ENCODE measurements around the gene UBALD1. TPM values are rescaled to one million over a fixed set of nuclear protein-coding genes. Genes with fewer than 3 reads are reported as not detected.

Gene UBALD1
- total RNA-seq, 1 experiment from 2014 or later: 58.4 TPM

GRCh38 chr16:4599545-4599944 lies 15.1 kb downstream of the UBALD1 start:
- CTCF ChIA-PET: no interaction called here
- POLR2A ChIA-PET (ENCODE audit: unreplicated experiment): no interaction called here

DNA sequence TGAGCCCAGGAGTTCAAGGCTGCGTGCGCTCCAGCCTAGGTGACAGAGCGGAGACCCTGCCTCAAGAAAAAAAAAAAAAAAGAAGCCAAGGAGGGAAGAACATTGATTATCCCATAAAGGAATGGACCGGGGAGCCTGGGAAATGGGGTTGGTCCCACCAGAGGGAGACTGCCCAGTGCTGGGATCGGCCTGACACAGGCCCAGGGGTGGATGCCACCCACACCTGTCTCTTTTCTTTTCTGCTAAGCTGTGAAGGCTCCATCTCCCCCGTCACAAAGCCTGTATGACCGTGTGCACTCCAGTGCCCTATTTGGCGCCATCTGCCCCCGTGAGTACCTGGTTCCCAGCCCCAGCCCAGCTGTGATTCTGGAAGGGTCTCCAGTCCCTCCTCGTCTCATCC lies 15.7 kb downstream of the UBALD1 start:
- no peaks in the 10 kb centered on the region for H3K79me2 ChIP-seq (ENCODE audit: low read depth)
- no peak for DNase-seq
- BruUV-seq (replicated peaks): no TSS peak
- H3K4me2 ChIP-seq: no peak overlapping the region
- peaks cover 54% of the 10 kb centered on the region for H3K27me3 ChIP-seq (ENCODE audit: insufficient read depth, low read depth)
- H3F3A ChIP-seq (ENCODE audit: insufficient read depth, low read depth): 0 out of 2 replicates have a peak, but pooled peaks cover 4% of the 10 kb centered on the region
- ChIA-PET CTCF (interaction anchor here (0.7 kb wide), 1 partner anchor 112 kb away, joined by 14 read pairs; no protein-coding TSS in a partner anchor), POLR2A (ENCODE audit: unreplicated experiment) (no interaction called here)
- no peaks in the 10 kb centered on the region for H3K9me2 ChIP-seq (ENCODE audit: insufficient read depth)
- H4K20me1 ChIP-seq (ENCODE audit: insufficient read depth): no peaks in the 10 kb centered on the region
- no peak overlapping the region for H2AFZ ChIP-seq
- H3K4me3 ChIP-seq: no peak overlapping the region
- no peaks in the 10 kb centered on the region for H3K9me3 ChIP-seq (ENCODE audit: insufficient read depth, low read depth)
- H3K27ac ChIP-seq: no peak overlapping the region
- H3K4me1 ChIP-seq (replicated peaks; ENCODE audit: insufficient read depth): no peaks in the 10 kb centered on the region
- intact Hi-C loops (cut with micrococcal nuclease; ENCODE audit: unreplicated experiment): no loop called here
- H3K36me3 ChIP-seq (ENCODE audit: low read depth): no peaks in the 10 kb centered on the region
- TF ChIP-seq CTCF (conservative IDR thresholded peaks at IDR 0.05): no peak

More at GRCh38 chr16:4599545-4599944, 15.1 kb downstream of the UBALD1 start:
- intact Hi-C loops (cut with micrococcal nuclease; ENCODE audit: unreplicated experiment): no loop called here
- Histone ChIP-seq H3K27me3 (ENCODE audit: insufficient read depth, low read depth) (peaks cover 49% of the 10 kb centered on the region), H3K4me2 (no peak overlapping the region), H3K36me3 (ENCODE audit: low read depth) (no peaks in the 10 kb centered on the region), H2AFZ (no peak overlapping the region), H4K20me1 (ENCODE audit: insufficient read depth) (no peaks in the 10 kb centered on the region), H3K9me2 (ENCODE audit: insufficient read depth) (no peaks in the 10 kb centered on the region), H3K4me1 (replicated peaks; ENCODE audit: insufficient read depth) (no peaks in the 10 kb centered on the region), H3K27ac (no peak overlapping the region), H3K4me3 (no peak overlapping the region), H3F3A (ENCODE audit: insufficient read depth, low read depth) (0 out of 2 replicates have a peak, but pooled peaks cover 4% of the 10 kb centered on the region), H3K9me3 (ENCODE audit: insufficient read depth, low read depth) (no peaks in the 10 kb centered on the region), H3K79me2 (ENCODE audit: low read depth) (no peaks in the 10 kb centered on the region)
- no peak for TF ChIP-seq EZH2 (IDR thresholded peaks at IDR 0.05; ENCODE audit: low read depth)
- no peak for TF ChIP-seq CTCF (conservative IDR thresholded peaks at IDR 0.05)
- no TSS peak for BruUV-seq (replicated peaks)
- DNase-seq: no peak

- H3K9me2 ChIP-seq (ENCODE audit: insufficient read depth): no peaks in the 10 kb centered on the region
- ChIA-PET CTCF (interaction anchor here (0.7 kb wide), 1 partner anchor 9 kb away, joined by 3 read pairs; no protein-coding TSS in a partner anchor), POLR2A (ENCODE audit: unreplicated experiment) (interaction anchor here (0.6 kb wide), 1 partner anchor 19 kb away, joined by 6 read pairs; no protein-coding TSS in a partner anchor)
These were observed 17.5 kb downstream of the UBALD1 start for GRCh38 chr16:4597174-4597573.

More at GRCh38 chr16:4597174-4597573, 17.5 kb downstream of the UBALD1 start:
- H2AFZ ChIP-seq: no peak overlapping the region
- H3K36me3 ChIP-seq (ENCODE audit: low read depth): no peaks in the 10 kb centered on the region
- H3K27ac ChIP-seq: no peak overlapping the region
- no peak for TF ChIP-seq EZH2 (IDR thresholded peaks at IDR 0.05; ENCODE audit: low read depth)
- no peak for TF ChIP-seq CTCF (conservative IDR thresholded peaks at IDR 0.05)
- no peak overlapping the region for H3K4me2 ChIP-seq
- H3K9me3 ChIP-seq (ENCODE audit: insufficient read depth, low read depth): no peaks in the 10 kb centered on the region
- peaks cover 60% of the 10 kb centered on the region for H3K27me3 ChIP-seq (ENCODE audit: insufficient read depth, low read depth)
- no peaks in the 10 kb centered on the region for H3K4me1 ChIP-seq (replicated peaks; ENCODE audit: insufficient read depth)
- BruUV-seq (replicated peaks): no TSS peak
- no peak for DNase-seq
- no peaks in the 10 kb centered on the region for H4K20me1 ChIP-seq (ENCODE audit: insufficient read depth)
- intact Hi-C loops (cut with micrococcal nuclease; ENCODE audit: unreplicated experiment): no loop called here
- H3K4me3 ChIP-seq: no peak overlapping the region
- no peaks in the 10 kb centered on the region for H3K79me2 ChIP-seq (ENCODE audit: low read depth)
- 0 out of 2 replicates have a peak, but pooled peaks cover 4% of the 10 kb centered on the region for H3F3A ChIP-seq (ENCODE audit: insufficient read depth, low read depth)

Data from PC-9 (cell line).